HepG2 (cell line): ENCODE measurements around the gene COG1. TPM values are rescaled to one million over a fixed set of nuclear protein-coding genes. Genes with fewer than 3 reads are reported as not detected.

ENCODE experiments used
- AHDC1 ChIP-seq: sonication (generic); formaldehyde crosslinking; IDR thresholded peaks from 2 replicates; pipeline ENCODE4 v1.5.1; 2020; ENCODE audit warnings: mild to moderate bottlenecking, missing genetic modification reagents, borderline replicate concordance
- ASH2L ChIP-seq: fragments of 300-600, 200-600 bp; sonication (generic); IDR thresholded peaks from 2 replicates; pipeline ENCODE4 v1.7.0; 2017; ENCODE audit warnings: low read depth, mild to moderate bottlenecking, moderate library complexity, mixed read lengths, low read length; ENCODE audit not compliant: insufficient read length
- ATF7-NPFF ChIP-seq: sonication (generic); formaldehyde crosslinking; IDR thresholded peaks from 2 replicates; pipeline ENCODE4 v1.8.1; 2023; ENCODE audit warnings: mild to moderate bottlenecking, low read depth, missing genetic modification reagents, moderate library complexity
- CREB1 ChIP-seq, 2 experiments: fragments of 450-650 bp in 1 of 2; IDR thresholded peaks; 2 replicates each; pipeline ENCODE4 v1.6.1; 2016 to 2017; ENCODE audit warnings: control low read depth in 1 of 2, mild to moderate bottlenecking in 1 of 2, missing compliant biosample characterization in 1 of 2, missing genetic modification characterization in 1 of 2
- FOSL1 ChIP-seq: sonication (generic); formaldehyde crosslinking; IDR thresholded peaks from 2 replicates; pipeline ENCODE4 v1.9.0; 2021; ENCODE audit warnings: missing genetic modification reagents, borderline replicate concordance
- HBP1 ChIP-seq: IDR thresholded peaks from 2 replicates; pipeline ENCODE4 v1.6.1; 2016; ENCODE audit warnings: low read depth, control low read depth
- NFE2L1 ChIP-seq: sonication (generic); formaldehyde crosslinking; IDR thresholded peaks from 2 replicates; pipeline ENCODE4 v1.4.0; 2020; ENCODE audit warnings: missing genetic modification reagents, mild to moderate bottlenecking, borderline replicate concordance
- POLR2G ChIP-seq: fragments of 200-400 bp; formaldehyde crosslinking; IDR thresholded peaks from 2 replicates; pipeline ENCODE4 v1.6.1; 2018; ENCODE audit warnings: mild to moderate bottlenecking, low read depth, low read length, moderate library complexity
- REL ChIP-seq: sonication (generic); formaldehyde crosslinking; conservative IDR thresholded peaks from 2 replicates; pipeline ENCODE4 v1.8.0; 2022; ENCODE audit warnings: mild to moderate bottlenecking, missing genetic modification reagents, moderate library complexity
- TOE1 ChIP-seq: sonication (generic); formaldehyde crosslinking; IDR thresholded peaks from 2 replicates; pipeline ENCODE4 v1.4.0; 2020; ENCODE audit warnings: mild to moderate bottlenecking, missing genetic modification reagents
- UBTF ChIP-seq: sonication (generic); formaldehyde crosslinking; IDR thresholded peaks from 2 replicates; pipeline ENCODE4 v1.4.0; 2020; ENCODE audit warnings: mild to moderate bottlenecking, missing genetic modification reagents
- ZNF337 ChIP-seq: sonication (generic); formaldehyde crosslinking; IDR thresholded peaks from 2 replicates; pipeline ENCODE4 v1.5.1; 2020; ENCODE audit warnings: missing genetic modification reagents, low read depth, mild to moderate bottlenecking, borderline replicate concordance
- ZNF598 ChIP-seq: sonication (generic); formaldehyde crosslinking; IDR thresholded peaks from 2 replicates; pipeline ENCODE4 v1.5.1; 2020; ENCODE audit warnings: mild to moderate bottlenecking, missing genetic modification reagents, borderline replicate concordance
- polyA plus RNA-seq, 8 experiments: library from polyadenylated mRNA; depleted of rRNA in 3 of 8; stranded (reverse) in 7 of 8; unstranded in 1 of 8; fragments of >200 nt; fragmentation: Illumina TruSeq in 4 of 8; extraction: Trizol in 4 of 8; gene quantifications; 2 replicates each; pipeline versions ENCODE4 v1.2.1 to v1.2.3, GENCODE V29; 2011 to 2016; ENCODE audit warnings: low read depth in 4 of 8, missing spikeins in 1 of 8, mixed read lengths in 1 of 8; ENCODE audit not compliant: insufficient read depth in 1 of 8
- total RNA-seq, 5 experiments: library from RNA; depleted of rRNA; stranded (reverse); fragments of >200 nt; fragmentation: Illumina TruSeq; extraction: Trizol; gene quantifications; 2 replicates each; pipeline ENCODE4 v1.2.3, GENCODE V29; 2016; ENCODE audit warnings: low read depth in 1 of 5
- TF ChIP-seq, protein P1 (sequence below): sonication (generic); formaldehyde crosslinking; IDR thresholded peaks from 2 replicates; pipeline ENCODE4 v1.4.0; 2020; ENCODE audit warnings: missing genetic modification reagents

COG1 gene
- total and polyA plus RNA-seq, 2 of the 13 experiments (the other 11 are each of a cell fraction or from before 2014, with no cell fraction given), result 36.6 to 39.7 TPM

GRCh38 chr17:73231841-73232586 is 39.2 kb downstream of the COG1 start (continued):
- no peak for TF ChIP-seq NFE2L1 (CRISPR knock-in tag)
- peak; percentile 97 for TF ChIP-seq ZNF598 (CRISPR knock-in tag)
- peak; percentile 80 for TF ChIP-seq POLR2G
- 0 out of 2 replicates have a peak, but pooled peaks have one; percentile 56 for TF ChIP-seq ZNF337 (CRISPR knock-in tag)
- peak; percentile 93 for TF ChIP-seq ASH2L
- no peak for TF ChIP-seq FOSL1 (CRISPR knock-in tag)
- peak; percentile 83 for TF ChIP-seq UBTF (CRISPR knock-in tag)
- no peak for TF ChIP-seq TOE1 (CRISPR knock-in tag)
- no peak for TF ChIP-seq REL
- 0 out of 2 replicates have a peak, but pooled peaks have one; percentile 29 for TF ChIP-seq CREB1 (IDR thresholded peaks at IDR 0.05)
- TF ChIP-seq CREB1 (CRISPR knock-in tag; IDR thresholded peaks at IDR 0.05), result no peak
- TF ChIP-seq, protein P1, sequence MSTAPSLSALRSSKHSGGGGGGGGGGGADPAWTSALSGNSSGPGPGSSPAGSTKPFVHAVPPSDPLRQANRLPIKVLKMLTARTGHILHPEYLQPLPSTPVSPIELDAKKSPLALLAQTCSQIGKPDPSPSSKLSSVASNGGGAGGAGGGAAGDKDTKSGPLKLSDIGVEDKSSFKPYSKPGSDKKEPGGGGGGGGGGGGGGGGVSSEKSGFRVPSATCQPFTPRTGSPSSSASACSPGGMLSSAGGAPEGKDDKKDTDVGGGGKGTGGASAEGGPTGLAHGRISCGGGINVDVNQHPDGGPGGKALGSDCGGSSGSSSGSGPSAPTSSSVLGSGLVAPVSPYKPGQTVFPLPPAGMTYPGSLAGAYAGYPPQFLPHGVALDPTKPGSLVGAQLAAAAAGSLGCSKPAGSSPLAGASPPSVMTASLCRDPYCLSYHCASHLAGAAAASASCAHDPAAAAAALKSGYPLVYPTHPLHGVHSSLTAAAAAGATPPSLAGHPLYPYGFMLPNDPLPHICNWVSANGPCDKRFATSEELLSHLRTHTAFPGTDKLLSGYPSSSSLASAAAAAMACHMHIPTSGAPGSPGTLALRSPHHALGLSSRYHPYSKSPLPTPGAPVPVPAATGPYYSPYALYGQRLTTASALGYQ (CRISPR knock-in tag), result peak; percentile 68; the same call in 1 of the 2 replicates
- peak; percentile 42; the same call in 1 of the 2 replicates for TF ChIP-seq ATF7-NPFF (CRISPR knock-in tag)
- TF ChIP-seq HBP1 (CRISPR knock-in tag), result peak; percentile 64; the same call in 1 of the 2 replicates
- TF ChIP-seq AHDC1 (CRISPR knock-in tag), result peak; percentile 84
